HT-29 (cell line): ENCODE data around the gene DACH1. TPM values are rescaled to one million over a fixed set of nuclear protein-coding genes. Genes with fewer than 3 reads are reported as not detected.
"Not testable (repeated sequence)": the region's sequence is repeated elsewhere in the genome, so short reads cannot be mapped to it uniquely, and the experiment has no call there.

Experiments used
- DNase-seq: peaks from one replicate; pipeline ENCODE4 v3.0.0-alpha.2; 2015; ENCODE audit warnings: low spot score
- total RNA-seq: library from RNA; depleted of rRNA; stranded (reverse); fragments of >200 nt; shearing (Covaris generic); gene quantifications from 2 replicates; pipeline ENCODE4 v1.2.3, GENCODE V29; 2014

DACH1 gene
- total RNA-seq, 1 experiment from 2014 or later: 0.48 TPM

GRCh38 chr13:71866335-71867130 is 471 bp downstream of the DACH1 start:
- no peak for DNase-seq

- DNase-seq: no peak
Measured at GRCh38 chr13:71865874-71866334, 1.1 kb downstream of the DACH1 start.

GRCh38 chr13:71864986-71865873 is 1.8 kb downstream of the DACH1 start:
- DNase-seq: no peak

GRCh38 chr13:71864094-71864985 is 2.7 kb downstream of the DACH1 start:
- no peak for DNase-seq

GRCh38 chr13:71863254-71863865 is 3.6 kb downstream of the DACH1 start:
- DNase-seq: no peak

GRCh38 chr13:71862459-71862943 is 4.5 kb downstream of the DACH1 start:
- no peak for DNase-seq

- no peak for DNase-seq
Measured at GRCh38 chr13:71861769-71862458, 5.1 kb downstream of the DACH1 start.

- DNase-seq: no peak
Measured at GRCh38 chr13:71860547-71861138, 6.4 kb downstream of the DACH1 start.

GRCh38 chr13:71858647-71859046 is 8.4 kb downstream of the DACH1 start:
- DNase-seq: no peak

- DNase-seq: no peak
Measured at GRCh38 chr13:71856548-71857043, 10.4 kb downstream of the DACH1 start.

- DNase-seq: no peak
Measured at GRCh38 chr13:71854401-71854800, 12.6 kb downstream of the DACH1 start.

GRCh38 chr13:71853725-71854124 is 13.3 kb downstream of the DACH1 start:
- no peak for DNase-seq

GRCh38 chr13:71852736-71853135 is 14.3 kb downstream of the DACH1 start:
- no peak for DNase-seq

GRCh38 chr13:71851498-71852409 is 15.2 kb downstream of the DACH1 start:
- DNase-seq: no peak

- DNase-seq: no peak
Measured at GRCh38 chr13:71842003-71842402, 25.0 kb downstream of the DACH1 start.

- DNase-seq: no peak
Measured at GRCh38 chr13:71838842-71839241, 28.2 kb downstream of the DACH1 start.

GRCh38 chr13:71837582-71837981 is 29.4 kb downstream of the DACH1 start:
- DNase-seq: not testable (repeated sequence)

- DNase-seq: no peak
Measured at GRCh38 chr13:71831716-71832115, 35.3 kb downstream of the DACH1 start.

GRCh38 chr13:71830736-71831135 is 36.3 kb downstream of the DACH1 start:
- DNase-seq: no peak
